GM18511 (cell line): ENCODE data around the gene PAPPA2.
A peak's percentile ranks its signal among the peaks of the same experiment; 100 is the strongest.
"Not testable (repeated sequence)": the region's sequence is repeated elsewhere in the genome, so short reads cannot be mapped to it uniquely, and the experiment has no call there.

Experiments
- ATAC-seq: cut with Tn5 transposase; IDR thresholded peaks from one replicate; pipeline ENCODE4 v1.9.1; 2021; ENCODE audit warnings: mild to moderate bottlenecking, moderate library complexity; ENCODE audit not compliant: unreplicated experiment

PAPPA2 gene

GRCh38 chr1:176462674-176463378, at the start of gene PAPPA2:
Gene PAPPA2 (plus strand): TSS chr1:176463175. CDS start chr1:176556323, 93,148 bp downstream.
- ATAC-seq, result no peak

GRCh38 chr1:176416777-176417176, 46.2 kb upstream of the PAPPA2 start:
- no peak for ATAC-seq

- ATAC-seq, result not testable (repeated sequence)
Observed at GRCh38 chr1:176419608-176420007, 43.4 kb upstream of the PAPPA2 start.

GRCh38 chr1:176434234-176434633, 28.7 kb upstream of the PAPPA2 start:
- no peak for ATAC-seq

GRCh38 chr1:176436251-176436650, 26.7 kb upstream of the PAPPA2 start:
- no peak for ATAC-seq

GRCh38 chr1:176440176-176440575, 22.8 kb upstream of the PAPPA2 start:
- no peak for ATAC-seq

- ATAC-seq, result no peak
Observed at GRCh38 chr1:176444286-176444685, 18.7 kb upstream of the PAPPA2 start.

- ATAC-seq, result no peak
Observed at GRCh38 chr1:176445402-176445801, 17.6 kb upstream of the PAPPA2 start.

- no peak for ATAC-seq
Observed at GRCh38 chr1:176448340-176448739, 14.6 kb upstream of the PAPPA2 start.

GRCh38 chr1:176450526-176450925, 12.4 kb upstream of the PAPPA2 start:
- no peak for ATAC-seq

- not testable (repeated sequence) for ATAC-seq
Observed at GRCh38 chr1:176451741-176452140, 11.2 kb upstream of the PAPPA2 start.

GRCh38 chr1:176456795-176457194, 6.2 kb upstream of the PAPPA2 start:
- no peak for ATAC-seq

GRCh38 chr1:176460544-176461336, 2.2 kb upstream of the PAPPA2 start:
- ATAC-seq, result no peak

- no peak for ATAC-seq
Observed at GRCh38 chr1:176461576-176461975, 1.4 kb upstream of the PAPPA2 start.

- peak; percentile 51 for ATAC-seq
Observed at GRCh38 chr1:176466514-176466913, 3.5 kb downstream of the PAPPA2 start.

GRCh38 chr1:176469450-176470010, 6.6 kb downstream of the PAPPA2 start:
- no peak for ATAC-seq

GRCh38 chr1:176471338-176472121, 8.6 kb downstream of the PAPPA2 start:
- no peak for ATAC-seq

GRCh38 chr1:176479971-176480370, 17.0 kb downstream of the PAPPA2 start:
- no peak for ATAC-seq

- ATAC-seq, result no peak
Observed at GRCh38 chr1:176480750-176481149, 17.8 kb downstream of the PAPPA2 start.

GRCh38 chr1:176485083-176485482, 22.1 kb downstream of the PAPPA2 start:
- ATAC-seq, result no peak

GRCh38 chr1:176494436-176494835, 31.5 kb downstream of the PAPPA2 start:
- no peak for ATAC-seq
